Tibial nerve (tissue), 4 donors: ENCODE data around the gene FERD3L.

Experiments
- EP300 ChIP-seq, 2 donors: sonication (generic); formaldehyde crosslinking; IDR thresholded peaks; one replicate each; pipeline ENCODE4 v1.6.1; 2017; ENCODE audit warnings: antibody characterized with exemption in 2 of 2, mild to moderate bottlenecking in 1 of 2
- TF ChIP-seq, protein P1 (sequence below), 5 experiments: fragments of 200-600 bp in 3 of 5; fragments of 450-650 bp in 2 of 5; sonication (generic) in 3 of 5; IDR thresholded peaks; one replicate each; pipeline ENCODE4 v1.5.1; 2016 to 2019; ENCODE audit warnings: antibody characterized with exemption in 5 of 5, mild to moderate bottlenecking in 3 of 5, moderate library complexity in 2 of 5

DNA sequence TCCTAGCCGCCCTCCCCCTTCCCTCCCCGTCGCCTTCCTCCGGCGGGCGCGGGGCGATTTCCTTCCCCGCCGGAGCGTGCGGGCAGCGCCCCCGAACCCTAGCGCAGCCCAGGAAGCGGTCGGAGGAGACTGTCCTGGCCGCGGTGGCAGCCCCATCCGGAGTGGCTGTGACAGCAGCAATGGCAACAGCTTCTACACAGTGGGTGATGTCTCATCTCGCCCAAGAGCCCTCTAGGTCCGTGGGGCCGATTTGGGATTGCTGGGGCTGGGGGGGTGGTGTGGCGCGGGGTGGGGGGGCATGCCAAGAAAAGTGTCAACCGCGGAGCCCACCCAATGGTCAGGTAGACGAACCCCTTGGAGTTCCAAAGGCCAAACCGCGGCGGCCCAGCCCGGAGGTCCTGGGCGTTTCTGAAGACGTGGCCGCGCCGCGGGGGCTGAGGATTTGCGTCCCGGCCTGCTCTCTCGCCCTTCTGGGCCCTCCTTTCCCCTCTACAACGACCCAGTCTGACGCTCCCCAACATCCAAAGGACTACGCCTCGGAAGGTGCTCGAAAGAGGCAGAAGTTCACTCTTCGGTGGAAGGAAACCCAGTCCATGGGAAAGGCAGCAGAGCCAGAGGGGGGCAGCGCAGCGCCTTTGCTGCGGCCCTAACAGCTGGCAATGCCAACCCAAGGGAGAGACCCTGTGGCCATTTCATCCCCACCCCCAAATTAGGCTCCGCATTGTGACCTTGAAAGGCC lies 27.2 kb downstream of the FERD3L start:
- TF ChIP-seq, protein P1, sequence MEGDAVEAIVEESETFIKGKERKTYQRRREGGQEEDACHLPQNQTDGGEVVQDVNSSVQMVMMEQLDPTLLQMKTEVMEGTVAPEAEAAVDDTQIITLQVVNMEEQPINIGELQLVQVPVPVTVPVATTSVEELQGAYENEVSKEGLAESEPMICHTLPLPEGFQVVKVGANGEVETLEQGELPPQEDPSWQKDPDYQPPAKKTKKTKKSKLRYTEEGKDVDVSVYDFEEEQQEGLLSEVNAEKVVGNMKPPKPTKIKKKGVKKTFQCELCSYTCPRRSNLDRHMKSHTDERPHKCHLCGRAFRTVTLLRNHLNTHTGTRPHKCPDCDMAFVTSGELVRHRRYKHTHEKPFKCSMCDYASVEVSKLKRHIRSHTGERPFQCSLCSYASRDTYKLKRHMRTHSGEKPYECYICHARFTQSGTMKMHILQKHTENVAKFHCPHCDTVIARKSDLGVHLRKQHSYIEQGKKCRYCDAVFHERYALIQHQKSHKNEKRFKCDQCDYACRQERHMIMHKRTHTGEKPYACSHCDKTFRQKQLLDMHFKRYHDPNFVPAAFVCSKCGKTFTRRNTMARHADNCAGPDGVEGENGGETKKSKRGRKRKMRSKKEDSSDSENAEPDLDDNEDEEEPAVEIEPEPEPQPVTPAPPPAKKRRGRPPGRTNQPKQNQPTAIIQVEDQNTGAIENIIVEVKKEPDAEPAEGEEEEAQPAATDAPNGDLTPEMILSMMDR (IDR thresholded peaks at IDR 0.05): no peak
- TF ChIP-seq EP300 (IDR thresholded peaks at IDR 0.05): no peak
